ENCODE measurements around the gene SH3PXD2B.
"Not testable (repeated sequence)": the region's sequence is repeated elsewhere in the genome, so short reads cannot be mapped to it uniquely, and the experiment has no call there.

The SH3PXD2B gene

DNA sequence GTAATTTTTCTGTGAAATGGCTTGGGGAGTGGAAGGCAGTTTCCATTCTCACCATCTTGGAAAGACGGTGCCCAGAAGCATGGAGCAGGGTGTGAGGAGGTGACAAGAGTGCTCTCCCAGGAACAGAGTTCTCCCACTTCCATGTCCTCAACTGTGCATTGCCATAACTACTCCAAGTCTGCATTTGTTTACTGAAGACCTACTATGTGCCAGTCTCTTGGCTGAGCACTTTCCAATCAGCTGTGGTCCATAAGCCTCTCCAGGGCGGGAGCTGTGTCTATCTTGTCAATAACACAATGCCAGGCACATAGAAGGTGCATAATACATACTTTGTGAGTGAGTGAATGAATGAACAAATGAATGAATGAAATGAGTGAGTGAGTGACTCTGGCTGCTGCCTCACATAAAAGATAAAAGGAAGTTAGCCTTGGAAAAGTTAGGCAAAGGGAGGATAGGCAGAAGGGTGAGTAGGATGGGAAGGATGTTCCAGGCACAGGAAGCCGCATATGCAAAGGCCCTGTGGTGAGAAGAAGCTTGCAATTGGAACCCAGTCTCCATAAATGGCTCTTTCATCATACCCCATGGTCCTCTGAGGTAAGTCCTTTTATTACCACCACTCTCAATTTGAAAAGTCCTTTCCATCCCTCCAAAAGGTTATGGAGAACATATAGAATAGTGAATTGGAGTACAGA, 31.3 kb upstream of the SH3PXD2B start:
- Histone ChIP-seq H3K27me3 (ENCODE audit: control insufficient read depth in 1 of 2, insufficient read depth in 2 of 2, low read length in 2 of 2) (no peaks in the 10 kb centered on the region), H3K36me3 (ENCODE audit: control insufficient read depth in 1 of 2, insufficient read depth in 2 of 2, low read length in 2 of 2) (no peaks in the 10 kb centered on the region), H3K9me3 (ENCODE audit: control insufficient read depth in 1 of 2, low read length in 2 of 2) (peaks cover 0 to 4% of the 10 kb centered on the region in 2 donors), H3K4me3 (ENCODE audit: low read depth in 1 of 2, low read length in 2 of 2) (no peak overlapping the region), H3K27ac (ENCODE audit: low read depth, low read length) (no peak overlapping the region), H3K9ac (ENCODE audit: low read depth in 1 of 2, low read length in 2 of 2) (no peak overlapping the region), H3K4me1 (ENCODE audit: control insufficient read depth in 1 of 2, insufficient read depth in 2 of 2, low read length in 2 of 2) (no peaks in the 10 kb centered on the region)

DNA sequence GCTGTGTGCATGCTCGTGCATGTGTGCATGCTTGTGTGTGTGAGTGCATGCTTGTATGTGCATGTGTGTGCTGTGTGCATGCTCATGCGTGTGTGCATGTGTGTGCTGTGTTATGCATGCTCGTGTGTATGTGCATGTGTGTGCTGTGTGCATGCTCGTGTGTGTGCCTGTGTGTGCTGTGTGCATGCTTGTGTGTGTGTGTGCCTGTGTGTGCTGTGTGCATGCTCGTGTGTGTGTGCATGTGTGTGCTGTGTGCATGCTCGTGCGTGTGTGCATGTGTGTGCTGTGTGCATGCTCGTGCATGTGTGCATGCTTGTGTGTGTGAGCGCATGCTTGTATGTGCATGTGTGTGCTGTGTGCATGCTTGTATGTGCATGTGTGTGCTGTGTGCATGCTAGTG, 30.3 kb upstream of the SH3PXD2B start:
- H3K4me1 ChIP-seq (ENCODE audit: control insufficient read depth in 1 of 2, insufficient read depth in 2 of 2, low read length in 2 of 2): no peaks in the 10 kb centered on the region
- H3K9ac ChIP-seq (ENCODE audit: low read depth in 1 of 2, low read length in 2 of 2): no peak overlapping the region
- no peak overlapping the region for H3K27ac ChIP-seq (ENCODE audit: low read depth, low read length)

DNA sequence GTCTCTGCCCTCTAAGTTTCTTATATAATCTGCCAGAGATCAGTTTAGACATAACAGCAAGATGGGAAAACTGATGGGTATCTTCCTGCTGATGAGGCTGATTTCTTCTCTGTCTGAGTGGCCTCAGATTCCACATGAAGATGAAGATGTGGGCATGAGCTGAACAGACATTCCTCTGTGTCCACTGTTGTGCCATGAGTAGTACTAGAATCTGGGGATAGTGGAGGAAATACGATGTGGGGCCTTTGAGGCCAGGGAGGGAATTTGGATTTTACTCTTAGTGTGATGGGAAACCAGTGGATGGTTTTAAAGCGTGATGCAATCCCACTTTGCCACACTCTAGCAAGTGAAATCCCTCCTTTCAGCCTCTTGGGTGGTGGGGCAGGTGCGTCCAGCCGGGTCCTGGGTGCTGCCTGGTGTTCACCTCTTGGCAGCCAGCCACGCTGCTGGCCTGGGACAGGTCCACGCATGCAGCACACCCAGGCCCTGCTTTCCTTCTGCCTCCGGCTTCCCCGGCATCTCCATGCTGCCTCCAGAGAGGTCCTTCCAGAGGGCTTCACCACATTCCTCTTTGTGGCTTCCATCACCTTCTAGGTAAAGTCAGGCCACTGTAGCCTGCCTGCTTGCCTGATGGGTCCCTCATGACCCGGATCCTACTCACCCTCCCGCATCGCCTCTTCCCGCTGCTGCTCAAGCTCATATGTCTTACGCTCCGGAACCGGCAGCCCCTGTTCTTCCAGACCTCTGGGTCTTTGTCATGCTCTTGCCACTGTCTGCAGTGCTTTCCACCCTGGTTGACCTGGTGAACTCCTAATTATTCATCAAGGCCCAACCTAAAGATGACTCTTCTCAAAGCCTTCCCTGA, 28.1 kb upstream of the SH3PXD2B start:
- Histone ChIP-seq H3K9ac (ENCODE audit: low read depth in 1 of 2, low read length in 2 of 2) (no peak overlapping the region), H3K27ac (ENCODE audit: low read depth, low read length) (no peak overlapping the region), H3K4me3 (ENCODE audit: low read depth in 1 of 2, low read length in 2 of 2) (no peak overlapping the region), H3K27me3 (ENCODE audit: control insufficient read depth in 1 of 2, insufficient read depth in 2 of 2, low read length in 2 of 2) (no peaks in the 10 kb centered on the region), H3K9me3 (ENCODE audit: control insufficient read depth in 1 of 2, low read length in 2 of 2) (peaks cover 0 to 4% of the 10 kb centered on the region in 2 donors), H3K4me1 (ENCODE audit: control insufficient read depth in 1 of 2, insufficient read depth in 2 of 2, low read length in 2 of 2) (peaks cover 0 to 3% of the 10 kb centered on the region in 2 donors), H3K36me3 (ENCODE audit: control insufficient read depth in 1 of 2, insufficient read depth in 2 of 2, low read length in 2 of 2) (no peaks in the 10 kb centered on the region)

More for the DNA sequence above, 30.3 kb upstream of the SH3PXD2B start:
- Histone ChIP-seq H3K36me3 (ENCODE audit: control insufficient read depth in 1 of 2, insufficient read depth in 2 of 2, low read length in 2 of 2) (no peaks in the 10 kb centered on the region), H3K9me3 (ENCODE audit: control insufficient read depth in 1 of 2, low read length in 2 of 2) (peaks cover 0 to 4% of the 10 kb centered on the region in 2 donors), H3K4me3 (ENCODE audit: low read depth in 1 of 2, low read length in 2 of 2) (no peak overlapping the region), H3K27me3 (ENCODE audit: control insufficient read depth in 1 of 2, insufficient read depth in 2 of 2, low read length in 2 of 2) (no peaks in the 10 kb centered on the region)

- Histone ChIP-seq H3K27me3 (ENCODE audit: control insufficient read depth in 1 of 2, insufficient read depth in 2 of 2, low read length in 2 of 2) (no peaks in the 10 kb centered on the region), H3K9me3 (ENCODE audit: control insufficient read depth in 1 of 2, low read length in 2 of 2) (peaks cover 0 to 4% of the 10 kb centered on the region in 2 donors), H3K9ac (ENCODE audit: low read depth in 1 of 2, low read length in 2 of 2) (no peak overlapping the region), H3K36me3 (ENCODE audit: control insufficient read depth in 1 of 2, insufficient read depth in 2 of 2, low read length in 2 of 2) (no peaks in the 10 kb centered on the region), H3K4me1 (ENCODE audit: control insufficient read depth in 1 of 2, insufficient read depth in 2 of 2, low read length in 2 of 2) (peaks cover 0 to 3% of the 10 kb centered on the region in 2 donors), H3K4me3 (ENCODE audit: low read depth in 1 of 2, low read length in 2 of 2) (no peak overlapping the region), H3K27ac (ENCODE audit: low read depth, low read length) (no peak overlapping the region)
These were observed 26.9 kb upstream of the SH3PXD2B start for GRCh38 chr5:172481011-172481800.

GRCh38 chr5:172479784-172480115, 25.4 kb upstream of the SH3PXD2B start:
- Histone ChIP-seq H3K4me1 (ENCODE audit: control insufficient read depth in 1 of 2, insufficient read depth in 2 of 2, low read length in 2 of 2) (peaks cover 0 to 3% of the 10 kb centered on the region in 2 donors), H3K9ac (ENCODE audit: low read depth in 1 of 2, low read length in 2 of 2) (no peak overlapping the region), H3K4me3 (ENCODE audit: low read depth in 1 of 2, low read length in 2 of 2) (no peak overlapping the region), H3K27me3 (ENCODE audit: control insufficient read depth in 1 of 2, insufficient read depth in 2 of 2, low read length in 2 of 2) (no peaks in the 10 kb centered on the region), H3K36me3 (ENCODE audit: control insufficient read depth in 1 of 2, insufficient read depth in 2 of 2, low read length in 2 of 2) (no peaks in the 10 kb centered on the region), H3K27ac (ENCODE audit: low read depth, low read length) (no peak overlapping the region), H3K9me3 (ENCODE audit: control insufficient read depth in 1 of 2, low read length in 2 of 2) (peaks cover 0 to 2% of the 10 kb centered on the region in 2 donors)

DNA sequence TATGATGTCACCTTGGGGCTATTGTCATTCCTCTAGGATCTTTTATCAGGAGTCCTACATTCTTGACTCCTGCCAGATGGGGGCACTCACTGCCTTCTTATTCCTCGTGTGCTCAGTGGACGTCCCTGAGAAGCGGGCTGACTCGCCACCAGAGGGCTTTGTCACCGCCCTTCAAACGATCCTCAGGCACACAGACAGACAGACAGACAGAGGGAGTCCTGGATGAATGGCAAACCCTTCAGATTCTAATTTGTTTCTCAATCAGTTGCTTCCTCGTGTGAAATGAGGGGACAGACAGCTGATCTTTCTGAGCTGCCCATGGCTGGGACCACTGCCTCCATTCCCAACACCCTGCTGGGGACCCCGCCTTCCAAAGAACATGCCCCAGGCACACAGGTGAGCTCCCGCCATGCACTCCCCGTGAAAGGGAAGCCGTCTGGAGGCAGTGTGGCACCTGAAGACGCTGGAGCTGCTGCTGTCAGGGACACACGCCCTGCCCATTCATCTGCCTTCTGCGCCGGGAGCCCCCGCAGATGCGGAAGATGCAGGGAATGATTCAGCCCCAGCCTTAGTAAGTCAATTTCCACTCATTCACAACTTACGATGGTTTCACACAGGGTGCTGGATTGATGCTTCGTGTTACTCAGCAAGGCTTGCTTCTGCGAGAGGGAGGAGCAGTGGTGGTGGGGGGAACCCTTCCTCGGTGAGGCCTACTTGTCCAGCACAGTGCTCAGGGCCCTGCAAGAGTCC, 24.9 kb upstream of the SH3PXD2B start:
- peaks cover 0 to 3% of the 10 kb centered on the region in 2 donors for H3K4me1 ChIP-seq (ENCODE audit: control insufficient read depth in 1 of 2, insufficient read depth in 2 of 2, low read length in 2 of 2)
- no peak overlapping the region for H3K9ac ChIP-seq (ENCODE audit: low read depth in 1 of 2, low read length in 2 of 2)
- H3K27ac ChIP-seq (ENCODE audit: low read depth, low read length): no peak overlapping the region
- no peak overlapping the region for H3K4me3 ChIP-seq (ENCODE audit: low read depth in 1 of 2, low read length in 2 of 2)
- H3K27me3 ChIP-seq (ENCODE audit: control insufficient read depth in 1 of 2, insufficient read depth in 2 of 2, low read length in 2 of 2): no peaks in the 10 kb centered on the region
- H3K36me3 ChIP-seq (ENCODE audit: control insufficient read depth in 1 of 2, insufficient read depth in 2 of 2, low read length in 2 of 2): no peaks in the 10 kb centered on the region
- H3K9me3 ChIP-seq (ENCODE audit: control insufficient read depth in 1 of 2, low read length in 2 of 2): no peaks in the 10 kb centered on the region

GRCh38 chr5:172478695-172479033, 24.3 kb upstream of the SH3PXD2B start:
- H3K27ac ChIP-seq (ENCODE audit: low read depth, low read length); H3K27me3 ChIP-seq (ENCODE audit: control insufficient read depth in 1 of 2, insufficient read depth in 2 of 2, low read length in 2 of 2); H3K36me3 ChIP-seq (ENCODE audit: control insufficient read depth in 1 of 2, insufficient read depth in 2 of 2, low read length in 2 of 2); H3K9ac ChIP-seq (ENCODE audit: low read depth in 1 of 2, low read length in 2 of 2); H3K4me1 ChIP-seq (ENCODE audit: control insufficient read depth in 1 of 2, insufficient read depth in 2 of 2, low read length in 2 of 2); H3K4me3 ChIP-seq (ENCODE audit: low read depth in 1 of 2, low read length in 2 of 2); H3K9me3 ChIP-seq (ENCODE audit: control insufficient read depth in 1 of 2, low read length in 2 of 2): not testable (repeated sequence)

- Histone ChIP-seq H3K9ac (ENCODE audit: low read depth in 1 of 2, low read length in 2 of 2) (no peak overlapping the region), H3K4me1 (ENCODE audit: control insufficient read depth in 1 of 2, insufficient read depth in 2 of 2, low read length in 2 of 2) (peaks cover 0 to 3% of the 10 kb centered on the region in 2 donors), H3K27me3 (ENCODE audit: control insufficient read depth in 1 of 2, insufficient read depth in 2 of 2, low read length in 2 of 2) (no peaks in the 10 kb centered on the region), H3K27ac (ENCODE audit: low read depth, low read length) (no peak overlapping the region), H3K9me3 (ENCODE audit: control insufficient read depth in 1 of 2, low read length in 2 of 2) (no peaks in the 10 kb centered on the region), H3K4me3 (ENCODE audit: low read depth in 1 of 2, low read length in 2 of 2) (no peak overlapping the region), H3K36me3 (ENCODE audit: control insufficient read depth in 1 of 2, insufficient read depth in 2 of 2, low read length in 2 of 2) (no peaks in the 10 kb centered on the region)
These were observed 23.9 kb upstream of the SH3PXD2B start for GRCh38 chr5:172478256-172478655.

GRCh38 chr5:172477466-172477865, 23.1 kb upstream of the SH3PXD2B start:
- H3K36me3 ChIP-seq (ENCODE audit: control insufficient read depth in 1 of 2, insufficient read depth in 2 of 2, low read length in 2 of 2): no peaks in the 10 kb centered on the region
- no peak overlapping the region for H3K9ac ChIP-seq (ENCODE audit: low read depth in 1 of 2, low read length in 2 of 2)
- H3K9me3 ChIP-seq (ENCODE audit: control insufficient read depth in 1 of 2, low read length in 2 of 2): no peaks in the 10 kb centered on the region
- H3K27me3 ChIP-seq (ENCODE audit: control insufficient read depth in 1 of 2, insufficient read depth in 2 of 2, low read length in 2 of 2): no peaks in the 10 kb centered on the region
- H3K27ac ChIP-seq (ENCODE audit: low read depth, low read length): no peak overlapping the region
- H3K4me1 ChIP-seq (ENCODE audit: control insufficient read depth in 1 of 2, insufficient read depth in 2 of 2, low read length in 2 of 2): peaks cover 0 to 3% of the 10 kb centered on the region in 2 donors
- no peak overlapping the region for H3K4me3 ChIP-seq (ENCODE audit: low read depth in 1 of 2, low read length in 2 of 2)

Measured in duodenal mucosa (tissue), 2 donors.